ENCODE results near the gene PPP2CA.
A peak's percentile ranks its signal among the peaks of the same experiment; 100 is the strongest.
"Not testable (repeated sequence)": the region's sequence is repeated elsewhere in the genome, so short reads cannot be mapped to it uniquely, and the experiment has no call there.

Gene PPP2CA

DNA sequence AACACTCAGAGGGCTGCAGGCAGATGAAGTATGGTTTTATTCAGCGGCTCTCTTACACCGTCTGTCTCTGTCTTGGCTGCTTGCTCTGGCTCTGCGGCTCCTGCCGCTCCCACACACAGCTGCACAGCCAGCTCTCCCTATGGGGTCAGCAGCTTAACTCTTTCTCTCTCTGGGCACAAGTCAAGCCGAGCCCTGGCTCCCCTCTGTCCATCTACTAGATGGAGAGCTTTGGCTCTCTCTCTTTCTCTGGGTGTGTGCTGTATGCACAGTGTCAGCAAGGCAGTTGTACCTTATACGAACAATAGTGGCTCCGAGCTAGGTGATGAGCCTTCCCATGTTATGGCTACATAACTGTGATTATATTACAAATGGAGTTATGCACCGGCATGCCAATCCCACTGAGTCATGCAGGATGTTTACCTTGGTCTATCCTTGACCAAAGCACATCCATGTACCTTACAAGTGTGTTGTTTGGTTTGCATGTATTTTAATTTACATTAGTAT, 19.3 kb upstream of the PPP2CA start:
- no peak for DNase-seq (ENCODE audit: low spot score)

DNA sequence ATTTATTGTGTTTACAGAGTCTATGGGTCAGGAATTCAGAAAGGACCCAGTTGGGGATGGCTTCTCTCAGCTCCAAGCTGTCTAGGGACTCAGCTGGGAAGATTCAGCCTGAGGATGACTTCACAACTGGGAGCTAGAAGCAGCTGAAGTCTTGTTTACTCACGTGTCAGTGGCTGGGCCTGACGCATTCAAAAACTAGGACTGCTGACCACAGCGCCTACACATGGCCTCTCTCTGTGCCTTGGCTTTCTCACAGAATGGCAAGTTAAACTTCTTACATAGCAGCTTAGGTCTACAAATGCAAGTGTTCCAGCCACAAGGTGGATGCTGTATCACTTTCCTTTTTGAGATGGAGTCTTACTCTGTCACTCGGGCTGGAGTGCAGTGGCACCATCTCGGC, 16.3 kb upstream of the PPP2CA start:
- no peak for DNase-seq (ENCODE audit: low spot score)

DNA sequence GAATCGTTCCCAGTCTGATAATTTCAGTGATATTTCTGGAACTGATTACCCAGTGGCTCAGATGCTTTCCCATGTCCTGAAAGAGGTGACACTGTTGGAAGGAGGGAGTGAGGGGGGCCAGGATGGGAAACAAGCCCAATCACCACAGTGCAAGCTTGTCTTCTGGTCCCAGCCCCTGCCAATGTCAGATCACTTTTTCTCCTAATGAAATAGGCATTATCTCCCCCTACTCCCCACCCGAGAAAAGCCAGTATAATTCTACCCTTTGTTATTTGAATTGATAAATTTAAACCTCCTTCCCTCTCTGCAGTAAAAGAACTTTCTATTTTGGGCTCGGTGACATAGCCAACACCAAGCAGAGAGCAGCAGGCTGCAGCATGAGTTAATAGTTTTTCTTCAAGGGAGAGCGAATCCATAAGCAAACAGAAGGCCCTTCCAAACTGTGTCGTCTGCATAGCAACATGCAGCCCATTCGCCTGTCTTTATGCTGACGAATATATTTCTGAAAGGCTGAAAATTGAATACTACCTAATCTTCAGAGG, 14.6 kb upstream of the PPP2CA start:
- DNase-seq (ENCODE audit: low spot score) = no peak

GRCh38 chr5:134236820-134237219, 10.9 kb upstream of the PPP2CA start:
- DNase-seq (ENCODE audit: low spot score) = no peak

- DNase-seq (ENCODE audit: low spot score) = no peak
Measured at GRCh38 chr5:134236318-134236717, 10.4 kb upstream of the PPP2CA start.

GRCh38 chr5:134228624-134229023, 2.8 kb upstream of the PPP2CA start:
- DNase-seq (ENCODE audit: low spot score) = no peak

DNA sequence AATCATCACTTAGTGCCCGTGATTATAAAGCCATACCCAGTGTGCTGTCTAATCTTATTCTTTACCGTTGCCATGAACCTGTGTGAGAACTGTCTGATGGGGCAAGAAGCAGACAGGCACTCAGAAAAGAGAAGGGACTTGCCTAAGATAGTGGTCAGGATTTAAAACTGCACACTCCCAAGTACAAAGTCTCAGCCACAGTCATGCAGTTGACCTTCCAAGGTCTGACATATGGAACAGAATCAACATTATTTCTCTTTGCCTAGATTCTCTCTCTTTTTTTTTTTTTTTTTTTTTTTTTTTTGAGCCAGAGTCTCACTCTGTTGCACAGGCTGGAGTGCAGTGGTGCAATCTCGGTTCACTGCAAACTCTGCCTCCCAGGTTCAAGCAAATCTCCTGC, 1.9 kb upstream of the PPP2CA start:
- DNase-seq (ENCODE audit: low spot score) = no peak

- DNase-seq (ENCODE audit: low spot score) = no peak
Measured at GRCh38 chr5:134227259-134227658, 1.4 kb upstream of the PPP2CA start.

DNA sequence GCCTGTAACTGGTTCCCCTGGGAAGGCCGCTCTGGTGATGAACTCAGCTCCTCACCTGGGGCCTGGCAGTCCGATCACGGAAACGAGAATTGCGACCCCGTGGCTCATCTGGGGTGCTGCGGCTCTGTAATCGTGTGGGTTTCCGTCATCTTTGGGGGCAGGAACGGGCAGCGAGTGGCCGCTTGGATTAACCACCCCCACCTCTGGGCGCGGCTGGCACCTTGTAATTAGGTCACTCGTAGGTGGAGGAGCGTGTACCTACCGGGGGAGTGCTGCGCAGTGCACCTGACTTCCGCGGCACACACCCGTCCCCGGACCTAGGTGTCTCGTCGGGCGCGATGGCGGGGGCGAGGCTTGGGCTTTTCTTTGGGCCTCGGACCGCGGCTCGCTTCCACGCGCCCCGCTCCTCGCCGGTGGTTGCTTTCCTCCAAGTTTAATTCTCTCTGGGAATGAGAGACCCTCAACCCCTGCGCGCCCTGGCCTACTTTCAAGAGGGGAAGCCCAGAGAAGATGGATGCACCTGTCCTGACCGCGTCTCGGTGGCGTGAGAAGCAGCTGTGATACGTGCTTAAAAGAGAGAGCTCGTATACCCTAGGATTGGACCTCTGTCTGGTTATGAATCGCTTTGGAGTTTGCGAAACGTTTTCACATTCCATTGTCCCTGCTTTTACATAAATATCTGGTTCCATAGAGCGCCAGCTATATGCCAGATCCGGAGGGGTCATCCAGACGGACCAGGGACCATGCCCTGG, 744 bp upstream of the PPP2CA start:
- DNase-seq (ENCODE audit: low spot score) = peak; percentile 78

DNA sequence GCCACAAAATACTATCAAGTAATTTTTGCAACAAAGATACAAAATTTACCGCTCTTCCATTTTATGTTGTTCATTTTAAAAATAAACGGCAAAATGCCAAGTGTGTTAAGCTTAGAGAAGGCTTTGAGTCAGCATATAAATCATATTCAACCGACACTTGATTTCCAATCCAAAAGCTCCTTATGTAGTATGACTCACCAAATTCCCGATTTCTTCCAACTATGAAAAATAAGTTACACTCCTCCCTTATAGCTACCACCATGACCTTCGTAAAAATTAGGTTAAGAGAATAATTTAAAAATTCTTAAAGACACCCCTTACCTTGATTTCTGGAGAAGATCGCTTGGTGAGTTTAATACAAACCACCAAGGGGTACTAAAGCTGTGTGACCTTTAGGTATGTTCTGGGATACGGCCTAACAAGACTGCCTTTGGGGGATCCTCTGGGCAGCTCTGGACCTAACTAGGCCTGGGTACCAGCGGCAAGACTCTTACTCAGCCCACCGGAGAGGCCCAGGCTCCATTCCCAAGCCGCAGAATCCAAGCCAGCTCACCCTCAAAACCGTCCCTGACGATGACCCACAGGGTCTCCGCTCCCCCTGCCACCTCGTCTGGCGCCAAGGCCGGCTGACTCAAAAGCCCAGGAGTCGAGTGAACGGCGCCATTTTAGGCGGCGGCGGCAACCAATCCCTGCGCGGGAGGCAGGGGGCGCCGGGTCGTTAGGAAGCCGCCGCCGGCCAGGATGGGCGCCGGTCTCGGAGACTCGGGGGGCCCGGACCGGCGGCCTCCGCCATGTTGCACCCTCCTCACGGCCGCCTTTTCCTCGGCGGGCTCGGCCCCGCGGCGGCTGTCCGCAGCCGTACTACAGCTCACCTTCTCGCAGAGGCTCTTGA, 739 bp downstream of the PPP2CA start:
- peak; percentile 44 for DNase-seq (ENCODE audit: low spot score)

DNA sequence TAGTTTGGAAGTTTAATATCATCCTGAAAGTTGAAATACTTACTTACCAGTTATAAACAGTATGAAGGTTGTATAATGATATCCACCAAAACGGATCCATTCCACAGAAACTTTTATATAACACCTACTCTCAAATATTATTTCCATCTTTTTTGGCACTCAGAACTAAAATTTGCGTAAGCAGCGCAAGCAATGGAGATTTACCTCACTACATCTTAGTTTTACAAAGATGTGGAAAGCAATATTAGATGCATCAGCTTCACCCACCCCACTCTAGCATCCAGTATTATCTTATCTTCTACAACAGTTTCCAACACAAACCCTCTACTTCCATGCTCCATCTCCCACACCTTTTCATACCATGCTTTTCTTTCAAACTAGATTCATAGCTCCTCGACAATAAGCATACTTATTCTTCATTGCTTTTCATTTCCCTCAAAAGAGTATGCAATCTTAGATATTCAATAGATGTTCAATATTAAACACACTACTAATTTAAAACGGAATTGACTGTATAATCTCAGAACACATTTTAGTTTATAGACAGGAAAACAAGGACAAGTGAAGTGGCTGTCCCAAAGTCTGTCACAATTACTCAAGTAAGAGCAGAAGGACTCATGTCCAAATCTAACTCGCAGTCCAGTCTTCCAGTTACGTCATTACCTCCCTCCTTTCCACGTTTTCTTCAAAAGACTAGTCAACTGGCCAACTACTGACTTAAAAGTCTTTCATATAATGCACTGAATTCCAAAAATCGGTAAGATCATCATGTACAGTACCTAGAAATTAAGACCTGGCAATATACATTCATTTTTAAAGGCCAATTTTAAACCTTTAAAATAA, 2.2 kb downstream of the PPP2CA start:
- no peak for DNase-seq (ENCODE audit: low spot score)

DNA sequence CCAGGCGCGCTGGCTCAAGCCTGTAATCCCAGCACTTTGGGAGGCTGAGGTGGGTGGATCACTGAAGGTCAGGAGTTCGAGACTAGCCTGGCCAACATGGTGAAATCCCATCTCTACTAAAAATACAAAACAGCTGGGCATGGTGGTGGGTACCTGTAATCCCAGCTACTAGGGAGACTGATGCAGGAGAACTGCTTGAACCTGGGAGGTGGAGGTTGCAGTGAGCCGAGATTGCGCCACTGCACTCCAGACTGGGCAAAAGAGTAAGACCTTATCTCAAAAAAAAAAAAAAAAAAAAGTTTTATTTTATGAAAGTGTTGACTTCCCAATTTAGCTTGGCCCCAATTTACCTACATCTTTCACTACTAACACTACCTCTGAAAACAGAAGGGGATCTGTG, 4.2 kb downstream of the PPP2CA start:
- DNase-seq (ENCODE audit: low spot score) = not testable (repeated sequence)

DNA sequence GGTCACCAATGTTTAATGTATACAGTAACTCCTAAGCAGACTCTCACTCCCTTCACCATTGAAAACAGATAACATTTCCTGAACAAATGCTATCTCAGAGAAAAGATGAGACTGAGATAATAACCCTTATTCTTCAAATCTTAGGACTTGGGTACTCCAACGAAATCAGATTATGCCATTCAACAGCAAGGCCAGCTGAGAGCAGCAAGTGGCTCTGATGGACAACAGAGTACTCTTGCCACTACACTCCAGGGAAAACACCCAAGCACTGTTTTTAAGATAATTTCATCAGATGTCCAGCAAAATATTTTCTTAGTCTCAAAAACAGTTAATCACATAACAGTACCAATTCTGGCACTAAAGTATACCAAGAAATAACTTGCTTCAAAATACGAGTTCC, 10.1 kb downstream of the PPP2CA start:
- DNase-seq (ENCODE audit: low spot score) = no peak

DNA sequence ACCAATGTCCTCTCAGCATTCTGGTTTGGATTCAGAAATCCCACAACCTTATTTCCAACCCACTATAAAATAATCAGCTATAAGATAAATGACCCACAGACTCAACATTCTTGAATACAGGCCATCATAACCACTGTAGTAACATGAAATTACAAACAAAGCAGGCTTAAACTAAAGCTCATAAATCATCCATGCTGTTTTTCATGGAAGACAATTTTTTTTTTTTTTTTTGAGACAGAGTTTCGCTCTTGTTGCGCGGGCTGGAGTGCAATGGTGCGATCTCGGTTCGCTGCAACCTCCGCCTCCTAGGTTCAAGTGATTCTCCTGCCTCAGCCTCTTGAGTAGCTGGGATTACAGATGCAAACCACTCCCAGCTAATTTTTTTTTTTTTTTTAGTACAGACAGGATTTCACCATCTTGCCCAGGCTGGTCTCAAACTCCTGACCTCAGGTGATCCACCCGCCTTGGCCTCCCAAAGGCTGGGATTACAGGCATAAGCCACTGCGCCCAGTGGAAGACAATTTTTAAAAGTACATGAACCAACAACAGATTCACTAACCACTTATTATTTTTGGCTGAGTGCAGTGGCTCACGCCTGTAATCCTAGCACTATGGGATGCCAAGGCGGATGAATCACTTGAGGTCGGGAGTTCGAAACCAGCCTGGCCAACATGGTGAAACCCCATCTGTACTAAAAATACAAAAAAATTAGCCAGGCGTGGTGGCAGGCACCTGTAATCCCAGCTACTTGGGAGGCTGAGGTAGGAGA, 14.4 kb downstream of the PPP2CA start:
- DNase-seq (ENCODE audit: low spot score) = not testable (repeated sequence)

- no peak for DNase-seq (ENCODE audit: low spot score)
Measured at GRCh38 chr5:134209477-134210245, 16.2 kb downstream of the PPP2CA start.

GRCh38 chr5:134207696-134208095, 18.2 kb downstream of the PPP2CA start:
- DNase-seq (ENCODE audit: low spot score) = no peak

- no peak for DNase-seq (ENCODE audit: low spot score)
Measured at GRCh38 chr5:134206627-134207160, 19.2 kb downstream of the PPP2CA start.

GRCh38 chr5:134204575-134204974, 21.3 kb downstream of the PPP2CA start:
- DNase-seq (ENCODE audit: low spot score) = no peak

DNA sequence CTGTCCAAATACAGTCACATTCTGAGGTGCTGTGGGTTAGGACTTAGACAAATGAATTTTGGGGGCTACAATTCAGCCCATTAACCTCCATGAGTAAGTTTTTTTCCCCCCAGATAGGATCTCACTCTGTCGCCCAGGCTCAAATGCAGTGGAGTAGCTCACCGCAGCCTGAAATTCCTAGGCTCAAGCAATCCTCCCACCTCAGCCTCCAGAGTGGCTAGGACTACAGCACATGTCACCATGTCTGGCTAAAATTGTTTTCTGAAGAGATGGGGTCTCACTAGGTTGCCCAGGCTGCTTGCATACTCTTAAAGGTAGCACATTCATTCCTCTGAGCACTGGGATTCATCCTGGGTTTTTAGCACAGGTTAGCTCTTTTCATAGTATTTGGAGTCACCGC, 22.2 kb downstream of the PPP2CA start:
- no peak for DNase-seq (ENCODE audit: low spot score)

DNA sequence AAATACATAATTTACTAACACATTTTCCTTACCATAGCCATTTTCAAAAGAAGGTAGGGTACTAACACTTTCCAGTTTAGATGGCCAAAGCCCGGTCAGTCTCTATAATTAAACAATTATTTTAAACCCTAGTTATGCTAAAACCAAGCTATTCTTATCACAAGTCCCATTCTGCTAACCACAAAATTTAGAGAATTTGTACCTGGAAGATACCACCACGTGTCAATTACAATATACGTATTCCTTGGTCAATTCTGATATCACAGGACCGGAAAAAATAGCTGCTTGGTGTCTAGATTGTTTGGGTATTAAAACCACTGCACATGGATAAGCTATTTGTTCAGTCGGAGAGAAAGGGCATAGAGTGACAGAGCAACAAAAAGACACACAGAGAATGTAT, 30.2 kb downstream of the PPP2CA start:
- no peak for DNase-seq (ENCODE audit: low spot score)

Measured in CD4-positive, alpha-beta T cell treated with Interleukin-6 at 100 ng/mL for 8 hours (primary cell).